OCI-LY7 (cell line): Measurements from ENCODE around the gene HMMR.

Experiments
- EZH2phosphoT487 ChIP-seq: fragments of 200-600 bp; sonication (generic); IDR thresholded peaks from 2 replicates; pipeline ENCODE4 v1.6.1; 2018; ENCODE audit warnings: low read depth, borderline replicate concordance, mild to moderate bottlenecking, mixed run types, antibody characterized with exemption, low read length, moderate library complexity, mixed read lengths
- TF ChIP-seq, protein P1 (sequence below): fragments of 200-600 bp; sonication (generic); conservative IDR thresholded peaks from 2 replicates; pipeline ENCODE4 v1.5.1; 2014; ENCODE audit warnings: mild to moderate bottlenecking, antibody characterized with exemption, low read length, moderate library complexity, mixed read lengths

DNA sequence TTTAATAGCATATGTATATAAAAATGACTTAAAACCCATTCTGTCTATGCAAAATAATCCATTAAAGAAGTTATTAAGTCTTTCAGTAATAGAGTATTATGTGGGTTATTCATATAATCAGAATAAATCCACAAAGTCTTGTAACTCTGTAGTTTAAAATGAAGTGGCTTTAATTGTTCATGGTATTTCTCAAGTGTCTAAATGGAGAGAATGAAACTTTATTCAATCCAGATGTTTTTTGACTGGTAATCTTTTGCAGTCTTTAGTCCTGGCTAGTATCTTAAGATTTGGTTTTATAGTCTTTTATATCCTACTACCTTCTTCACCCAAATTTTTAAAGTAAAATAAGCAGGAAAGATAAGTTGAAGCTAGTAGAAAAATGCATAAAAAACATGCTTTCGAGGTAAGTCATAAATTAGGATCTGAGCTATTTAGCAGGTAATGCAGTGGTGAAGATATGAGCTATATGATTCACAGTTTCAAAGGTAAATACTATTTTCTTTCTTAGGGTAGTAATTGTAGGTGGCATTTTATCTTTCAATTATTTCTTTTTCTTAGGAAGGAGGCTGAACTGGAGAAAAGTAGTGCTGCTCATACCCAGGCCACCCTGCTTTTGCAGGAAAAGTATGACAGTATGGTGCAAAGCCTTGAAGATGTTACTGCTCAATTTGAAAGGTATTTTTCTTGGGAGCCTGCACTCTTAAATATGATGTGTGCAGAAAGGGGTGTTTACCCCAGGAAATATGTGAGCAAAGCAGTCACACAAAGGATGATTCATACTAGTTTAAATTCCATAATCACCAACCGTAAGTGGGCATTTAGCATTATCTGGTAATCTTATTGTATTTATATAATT, 17.9 kb downstream of the HMMR start:
- TF ChIP-seq, protein P1, sequence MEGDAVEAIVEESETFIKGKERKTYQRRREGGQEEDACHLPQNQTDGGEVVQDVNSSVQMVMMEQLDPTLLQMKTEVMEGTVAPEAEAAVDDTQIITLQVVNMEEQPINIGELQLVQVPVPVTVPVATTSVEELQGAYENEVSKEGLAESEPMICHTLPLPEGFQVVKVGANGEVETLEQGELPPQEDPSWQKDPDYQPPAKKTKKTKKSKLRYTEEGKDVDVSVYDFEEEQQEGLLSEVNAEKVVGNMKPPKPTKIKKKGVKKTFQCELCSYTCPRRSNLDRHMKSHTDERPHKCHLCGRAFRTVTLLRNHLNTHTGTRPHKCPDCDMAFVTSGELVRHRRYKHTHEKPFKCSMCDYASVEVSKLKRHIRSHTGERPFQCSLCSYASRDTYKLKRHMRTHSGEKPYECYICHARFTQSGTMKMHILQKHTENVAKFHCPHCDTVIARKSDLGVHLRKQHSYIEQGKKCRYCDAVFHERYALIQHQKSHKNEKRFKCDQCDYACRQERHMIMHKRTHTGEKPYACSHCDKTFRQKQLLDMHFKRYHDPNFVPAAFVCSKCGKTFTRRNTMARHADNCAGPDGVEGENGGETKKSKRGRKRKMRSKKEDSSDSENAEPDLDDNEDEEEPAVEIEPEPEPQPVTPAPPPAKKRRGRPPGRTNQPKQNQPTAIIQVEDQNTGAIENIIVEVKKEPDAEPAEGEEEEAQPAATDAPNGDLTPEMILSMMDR, result no peak
- TF ChIP-seq EZH2phosphoT487, result no peak
